Measurements from ENCODE around the gene GRIFIN.

The GRIFIN gene

DNA sequence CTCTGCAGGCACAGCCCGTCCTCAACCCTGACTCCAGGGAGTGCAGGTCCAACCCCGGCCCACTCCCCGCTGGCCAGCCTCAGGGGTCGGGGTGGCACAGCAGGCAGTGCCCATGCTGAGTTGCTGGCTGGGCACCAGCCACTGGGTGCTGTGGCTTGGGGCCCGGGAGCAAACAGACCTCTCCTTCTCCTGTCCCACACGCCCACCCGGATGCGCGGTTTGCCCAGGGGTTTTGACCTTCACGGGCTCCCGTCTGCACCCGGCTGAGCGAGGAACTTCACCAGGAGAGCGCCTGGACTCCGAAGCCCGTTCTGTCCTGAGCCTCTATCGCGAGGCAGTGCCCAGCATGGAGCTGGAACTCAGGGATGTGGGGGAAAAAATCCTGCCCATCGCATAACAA is 2.6 kb upstream of the GRIFIN start:
- DNase-seq (ENCODE audit: low read depth in 2 of 2): no peak
- no peak overlapping the region for H3K4me3 ChIP-seq (replicated peaks in 1 of 2; ENCODE audit: low read depth in 2 of 2, low read length in 2 of 2)
- TF ChIP-seq, protein P1, sequence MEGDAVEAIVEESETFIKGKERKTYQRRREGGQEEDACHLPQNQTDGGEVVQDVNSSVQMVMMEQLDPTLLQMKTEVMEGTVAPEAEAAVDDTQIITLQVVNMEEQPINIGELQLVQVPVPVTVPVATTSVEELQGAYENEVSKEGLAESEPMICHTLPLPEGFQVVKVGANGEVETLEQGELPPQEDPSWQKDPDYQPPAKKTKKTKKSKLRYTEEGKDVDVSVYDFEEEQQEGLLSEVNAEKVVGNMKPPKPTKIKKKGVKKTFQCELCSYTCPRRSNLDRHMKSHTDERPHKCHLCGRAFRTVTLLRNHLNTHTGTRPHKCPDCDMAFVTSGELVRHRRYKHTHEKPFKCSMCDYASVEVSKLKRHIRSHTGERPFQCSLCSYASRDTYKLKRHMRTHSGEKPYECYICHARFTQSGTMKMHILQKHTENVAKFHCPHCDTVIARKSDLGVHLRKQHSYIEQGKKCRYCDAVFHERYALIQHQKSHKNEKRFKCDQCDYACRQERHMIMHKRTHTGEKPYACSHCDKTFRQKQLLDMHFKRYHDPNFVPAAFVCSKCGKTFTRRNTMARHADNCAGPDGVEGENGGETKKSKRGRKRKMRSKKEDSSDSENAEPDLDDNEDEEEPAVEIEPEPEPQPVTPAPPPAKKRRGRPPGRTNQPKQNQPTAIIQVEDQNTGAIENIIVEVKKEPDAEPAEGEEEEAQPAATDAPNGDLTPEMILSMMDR (IDR thresholded peaks at IDR 0.05; ENCODE audit: low read depth, low read length): no peak

DNA sequence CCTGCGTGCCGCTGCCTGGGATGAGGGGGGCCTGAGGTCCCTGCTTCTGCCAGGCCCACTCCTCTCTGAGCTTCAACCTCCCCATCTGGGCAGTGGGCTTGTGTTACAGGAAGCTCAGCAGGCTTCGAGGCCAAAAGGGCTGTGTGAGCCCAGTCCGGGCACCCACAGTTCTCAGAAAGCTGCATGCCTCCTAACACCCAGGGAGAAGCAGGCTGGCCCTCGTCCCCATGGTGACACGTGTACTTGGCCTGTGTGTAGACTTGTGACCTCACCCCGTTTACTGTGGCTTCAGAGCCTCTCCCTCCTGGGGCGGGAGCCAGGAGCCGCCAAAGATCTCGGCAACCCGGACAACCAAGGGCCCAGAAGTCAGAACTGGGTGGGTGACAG is 2.2 kb upstream of the GRIFIN start:
- peak; percentile 35 to 45 for DNase-seq (ENCODE audit: low read depth in 2 of 2)
- TF ChIP-seq, protein P1 (IDR thresholded peaks at IDR 0.05; ENCODE audit: low read depth, low read length): no peak

DNA sequence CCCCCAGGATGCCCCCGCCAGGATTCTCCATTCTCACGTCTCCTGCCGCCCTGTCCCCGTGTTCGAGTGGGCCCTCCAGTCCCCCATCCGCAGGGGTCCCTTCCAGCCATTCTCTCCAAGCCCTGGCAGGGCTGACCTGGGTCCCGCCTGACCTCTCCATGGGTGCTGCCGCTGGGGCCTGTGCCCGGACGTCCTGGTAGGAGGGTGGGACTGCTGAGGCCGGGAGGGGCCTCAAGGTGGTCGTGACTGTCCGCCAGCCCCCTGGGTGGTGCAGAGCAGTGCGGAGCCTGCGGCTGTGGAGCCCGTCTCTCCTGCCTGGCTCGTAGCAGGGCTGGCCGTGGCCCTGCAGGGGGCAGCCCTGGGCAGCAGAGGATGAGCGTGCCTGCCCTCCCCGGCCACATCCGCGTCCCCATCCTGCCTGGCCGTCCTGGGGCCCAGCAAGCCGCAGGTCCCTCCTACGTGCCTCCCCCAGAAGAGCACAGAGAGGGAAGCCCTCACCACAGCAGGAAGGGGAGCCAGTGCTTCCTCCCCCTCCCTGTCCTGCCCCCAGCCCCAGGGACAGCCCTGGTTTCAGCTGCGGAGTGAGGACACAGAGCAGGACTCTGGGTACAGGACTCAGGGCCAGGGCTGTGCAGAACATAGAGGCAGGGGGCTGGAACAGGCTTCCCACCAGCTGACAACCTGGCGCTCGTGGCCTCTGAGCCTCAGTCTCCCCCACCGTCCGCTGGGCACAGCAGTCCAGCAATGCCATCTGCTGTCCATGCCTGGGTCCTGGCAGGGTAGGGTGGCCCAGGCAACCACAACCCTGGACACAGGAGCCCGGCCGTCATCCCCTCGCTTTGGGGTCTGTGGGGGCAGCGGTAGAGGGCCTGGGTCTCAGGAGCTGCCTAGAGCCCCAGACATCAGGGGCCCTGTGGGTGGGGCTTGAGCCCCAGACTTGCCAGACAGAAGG is 1.5 kb upstream of the GRIFIN start:
- TF ChIP-seq, protein P1 (IDR thresholded peaks at IDR 0.05; ENCODE audit: low read depth, low read length): peak; percentile 95
- DNase-seq (ENCODE audit: low read depth in 2 of 2): peak; percentile 58 to 64
- no peak overlapping the region for H3K4me3 ChIP-seq (replicated peaks in 1 of 2; ENCODE audit: low read depth in 2 of 2, low read length in 2 of 2)

More for the DNA sequence above, 2.2 kb upstream of the GRIFIN start:
- H3K4me3 ChIP-seq (replicated peaks in 1 of 2; ENCODE audit: low read depth in 2 of 2, low read length in 2 of 2): no peak overlapping the region

DNA sequence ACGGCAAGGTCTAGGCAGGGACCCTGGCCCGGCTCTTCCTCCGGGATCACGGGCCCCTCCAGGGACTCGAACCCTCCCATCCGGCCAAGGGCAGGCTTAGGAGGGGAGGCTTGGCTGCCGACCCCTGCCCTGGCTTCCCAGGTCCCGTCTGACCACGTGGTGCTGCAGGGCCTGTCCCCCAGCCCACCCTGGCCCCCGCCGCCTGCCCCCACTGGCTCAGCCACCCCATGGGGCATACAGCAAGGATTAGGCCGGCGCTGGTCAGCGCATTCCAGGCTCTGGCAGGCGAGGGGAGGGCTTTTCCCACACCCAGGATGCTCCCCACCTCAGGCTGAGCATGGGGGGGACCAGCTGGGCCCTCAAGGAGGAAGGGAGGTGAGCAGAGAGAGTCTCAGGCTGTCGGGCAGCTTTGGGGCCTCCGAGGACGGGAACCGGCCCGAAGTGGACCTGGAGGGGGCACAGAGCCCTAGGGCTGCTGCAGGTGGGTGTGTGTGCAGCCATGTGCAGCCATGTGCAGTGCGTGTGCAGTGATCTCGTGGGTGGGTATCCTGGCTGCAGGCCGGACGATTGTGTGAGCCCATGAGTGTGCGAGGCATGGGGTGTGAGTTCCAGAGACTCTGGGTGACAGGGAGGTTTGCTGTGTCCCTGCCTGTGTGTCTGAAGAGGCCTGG is 713 bp upstream of the GRIFIN start:
- no peak for DNase-seq (ENCODE audit: low read depth in 2 of 2)
- H3K4me3 ChIP-seq (replicated peaks in 1 of 2; ENCODE audit: low read depth in 2 of 2, low read length in 2 of 2): no peak overlapping the region
- TF ChIP-seq, protein P1 (IDR thresholded peaks at IDR 0.05; ENCODE audit: low read depth, low read length): no peak

DNA sequence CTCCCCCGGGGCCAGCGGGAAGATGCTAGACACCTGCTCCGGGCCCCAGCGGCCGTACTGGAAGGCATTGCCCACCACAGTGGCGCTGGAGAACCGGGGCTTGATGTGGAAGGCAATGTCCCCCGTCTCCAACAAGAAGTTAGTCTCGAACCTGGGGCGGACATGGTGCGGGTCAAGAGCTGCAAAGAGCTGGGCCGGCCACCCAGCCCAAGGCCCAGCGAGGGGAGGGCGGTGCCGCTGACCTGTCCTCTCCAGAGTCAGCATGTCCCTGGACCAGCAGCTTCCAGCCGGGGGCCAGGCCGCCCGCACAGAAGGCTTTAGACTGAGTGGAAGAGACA is 551 bp downstream of the GRIFIN start:
- no peak for DNase-seq (ENCODE audit: low read depth in 2 of 2)
- TF ChIP-seq, protein P1 (IDR thresholded peaks at IDR 0.05; ENCODE audit: low read depth, low read length): no peak
- no peak overlapping the region for H3K4me3 ChIP-seq (replicated peaks in 1 of 2; ENCODE audit: low read depth in 2 of 2, low read length in 2 of 2)

DNA sequence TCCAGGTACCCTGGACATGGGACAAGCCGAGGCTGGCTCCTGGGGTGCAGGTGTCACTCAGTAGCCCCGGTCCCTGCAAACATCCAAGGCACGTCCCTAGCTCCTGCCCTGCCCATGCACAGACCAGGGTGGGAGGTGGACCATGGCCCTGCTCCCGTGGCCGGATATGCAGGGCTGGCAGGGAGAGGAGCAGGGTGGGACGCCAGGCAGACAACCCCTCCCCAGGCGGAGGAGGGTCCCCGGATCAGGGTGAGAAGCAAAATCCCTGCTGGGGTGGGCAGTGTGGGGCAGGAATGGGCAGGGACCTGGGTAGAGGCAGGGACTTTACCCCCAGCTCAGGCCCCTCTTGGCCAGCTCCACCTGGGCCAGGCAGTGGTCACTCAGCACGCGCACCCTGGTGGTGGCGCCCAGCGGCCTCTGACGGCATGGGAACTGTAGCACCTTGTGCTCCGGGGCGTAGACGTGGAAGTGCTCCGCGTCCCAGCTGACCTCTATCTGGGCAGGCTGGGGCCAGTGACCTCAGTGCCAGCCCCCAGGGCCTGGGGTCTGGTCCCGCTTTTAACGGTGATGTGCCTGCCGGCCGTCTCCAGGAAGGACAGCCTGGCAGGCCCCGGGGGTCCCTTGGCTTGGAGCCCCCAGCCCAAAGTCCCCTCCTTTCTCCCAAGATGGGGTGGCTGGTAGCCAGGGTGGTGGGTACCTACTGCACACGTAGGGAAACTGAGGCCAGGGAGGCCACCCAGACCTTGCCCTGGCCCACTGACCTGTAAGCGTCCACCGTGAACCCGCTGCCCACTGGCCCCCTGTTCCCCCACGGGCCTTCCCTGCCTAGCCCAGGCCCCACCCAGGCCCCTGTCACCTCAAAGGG is 1.2 kb downstream of the GRIFIN start:
- TF ChIP-seq, protein P1 (IDR thresholded peaks at IDR 0.05; ENCODE audit: low read depth, low read length): no peak
- DNase-seq (ENCODE audit: low read depth in 2 of 2): no peak
- no peak overlapping the region for H3K4me3 ChIP-seq (replicated peaks in 1 of 2; ENCODE audit: low read depth in 2 of 2, low read length in 2 of 2)

All from cardiac fibroblast (primary cell).